Measurements from ENCODE around the gene TTC9C. TPM values are rescaled to one million over a fixed set of nuclear protein-coding genes. Genes with fewer than 3 reads are reported as not detected.

Gene TTC9C
- total RNA-seq, result 32.4 and 36.6 TPM in 2 replicates
- long read RNA-seq, transcript TTC9C-202 (3 exons, 1,080 nt), result major isoform, 18 of 27 reads
- long read RNA-seq, partial matches to known transcripts, result 2 of 27 reads
- long read RNA-seq, other reads (novel, unspliced or antisense), result 6 of 27 reads

- TF ChIP-seq CTCF (IDR thresholded peaks at IDR 0.05), result no peak
- no peaks in the 10 kb centered on the region for H3K27me3 Mint-ChIP-seq (ENCODE audit: unreplicated experiment)
- peak within 1 kb of the TSS; percentile 99 for H3K27ac Mint-ChIP-seq (ENCODE audit: unreplicated experiment)
- H3K9me3 Mint-ChIP-seq (ENCODE audit: unreplicated experiment), result no peaks in the 10 kb centered on the region
- peaks cover 15% of the 10 kb centered on the region for H3K36me3 Mint-ChIP-seq (ENCODE audit: unreplicated experiment)
- peaks cover 50% of the 10 kb centered on the region for H3K4me1 Mint-ChIP-seq (ENCODE audit: unreplicated experiment)
- H3K4me3 Mint-ChIP-seq (ENCODE audit: unreplicated experiment), result peak within 1 kb of the TSS; percentile 88
- peak; percentile 91 for DNase-seq (ENCODE audit: extremely low spot score, unreplicated experiment)
Measured at GRCh38 chr11:62728171-62728988, at the start of gene TTC9C. Gene TTC9C (plus strand): TSS chr11:62728486. CDS start chr11:62728849, 363 bp downstream.

- DNase-seq (ENCODE audit: extremely low spot score, unreplicated experiment), result peak; percentile 93
- Mint-ChIP-seq H3K27me3 (ENCODE audit: unreplicated experiment) (no peaks in the 10 kb centered on the region), H3K4me1 (ENCODE audit: unreplicated experiment) (peaks cover 35% of the 10 kb centered on the region), H3K36me3 (ENCODE audit: unreplicated experiment) (peaks cover 21% of the 10 kb centered on the region), H3K9me3 (ENCODE audit: unreplicated experiment) (no peaks in the 10 kb centered on the region), H3K4me3 (ENCODE audit: unreplicated experiment) (peak within 1 kb of the TSS; percentile 85), H3K27ac (ENCODE audit: unreplicated experiment) (peak within 1 kb of the TSS; percentile 95)
- TF ChIP-seq CTCF (IDR thresholded peaks at IDR 0.05), result no peak
Measured at GRCh38 chr11:62678770-62679696, 49.3 kb upstream of the TTC9C start, which contains the start of gene UBXN1. Gene UBXN1 (minus strand): TSS chr11:62679073. CDS start chr11:62678923, 150 bp downstream.

- Mint-ChIP-seq H3K27me3 (ENCODE audit: unreplicated experiment) (no peaks in the 10 kb centered on the region), H3K27ac (ENCODE audit: unreplicated experiment) (peak overlapping the region; percentile 70), H3K4me3 (ENCODE audit: unreplicated experiment) (no peak overlapping the region), H3K36me3 (ENCODE audit: unreplicated experiment) (peaks cover 14% of the 10 kb centered on the region), H3K4me1 (ENCODE audit: unreplicated experiment) (peaks cover 35% of the 10 kb centered on the region), H3K9me3 (ENCODE audit: unreplicated experiment) (no peaks in the 10 kb centered on the region)
- peak; percentile 64 for TF ChIP-seq CTCF (IDR thresholded peaks at IDR 0.05)
- no peak for DNase-seq (ENCODE audit: extremely low spot score, unreplicated experiment)
Measured at GRCh38 chr11:62680825-62681240, 47.5 kb upstream of the TTC9C start.

- Mint-ChIP-seq H3K27ac (ENCODE audit: unreplicated experiment) (no peak overlapping the region), H3K27me3 (ENCODE audit: unreplicated experiment) (no peaks in the 10 kb centered on the region), H3K4me1 (ENCODE audit: unreplicated experiment) (peaks cover 26% of the 10 kb centered on the region), H3K4me3 (ENCODE audit: unreplicated experiment) (no peak overlapping the region), H3K9me3 (ENCODE audit: unreplicated experiment) (no peaks in the 10 kb centered on the region), H3K36me3 (ENCODE audit: unreplicated experiment) (peaks cover 4% of the 10 kb centered on the region)
- DNase-seq (ENCODE audit: extremely low spot score, unreplicated experiment), result no peak
- TF ChIP-seq CTCF (IDR thresholded peaks at IDR 0.05), result no peak
Measured at GRCh38 chr11:62682518-62682917, 45.8 kb upstream of the TTC9C start.

Data from osteocyte (in vitro differentiated cells).